HG03066 (cell line): ENCODE results near the gene DDX23.
"Not testable (repeated sequence)": the region's sequence is repeated elsewhere in the genome, so short reads cannot be mapped to it uniquely, and the experiment has no call there.

Source experiments
- ATAC-seq: cut with Tn5 transposase; IDR thresholded peaks from one replicate; pipeline ENCODE4 v1.9.1; 2021; ENCODE audit warnings: low read depth; ENCODE audit not compliant: unreplicated experiment

DDX23 gene

DNA sequence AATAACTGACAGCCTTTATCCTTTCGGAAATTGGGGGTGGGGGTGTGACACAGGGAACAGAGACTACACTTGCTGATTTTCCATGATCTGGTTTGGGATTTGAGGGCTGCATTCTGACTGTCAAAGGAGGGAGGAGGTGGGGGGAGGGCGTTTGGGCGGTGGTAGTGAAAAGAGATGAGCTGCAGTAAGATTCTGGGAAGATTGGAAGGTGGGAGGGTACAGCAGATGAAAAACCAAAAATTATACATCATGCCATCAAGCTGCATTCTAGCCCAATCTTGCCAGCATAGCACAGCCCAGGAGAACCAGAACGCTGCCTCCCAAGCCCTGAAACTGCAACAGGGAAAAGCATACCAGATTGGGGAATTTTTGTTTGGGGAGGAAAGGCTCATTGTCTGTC lies 11.3 kb upstream of the DDX23 start:
- ATAC-seq = no peak

DNA sequence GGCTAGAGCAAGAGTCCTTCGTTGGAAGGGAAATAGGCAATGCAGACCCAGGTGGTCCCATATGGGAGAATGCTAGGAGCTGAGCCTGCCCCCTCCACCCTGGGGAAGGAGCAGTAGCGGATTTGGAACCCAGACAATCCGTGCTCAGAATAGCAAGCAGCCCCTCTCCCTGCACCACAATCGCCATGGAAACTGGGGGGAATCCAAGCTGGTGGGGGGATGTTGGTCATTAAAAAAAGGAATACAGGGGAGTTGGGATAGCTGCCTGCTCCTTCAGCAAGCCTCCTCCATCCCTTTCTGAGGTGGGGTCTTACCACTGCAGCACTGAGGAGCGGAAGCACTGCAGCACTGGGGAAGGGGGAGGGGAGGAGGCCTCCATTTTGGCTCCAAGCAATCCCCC lies 10.8 kb upstream of the DDX23 start:
- no peak for ATAC-seq

DNA sequence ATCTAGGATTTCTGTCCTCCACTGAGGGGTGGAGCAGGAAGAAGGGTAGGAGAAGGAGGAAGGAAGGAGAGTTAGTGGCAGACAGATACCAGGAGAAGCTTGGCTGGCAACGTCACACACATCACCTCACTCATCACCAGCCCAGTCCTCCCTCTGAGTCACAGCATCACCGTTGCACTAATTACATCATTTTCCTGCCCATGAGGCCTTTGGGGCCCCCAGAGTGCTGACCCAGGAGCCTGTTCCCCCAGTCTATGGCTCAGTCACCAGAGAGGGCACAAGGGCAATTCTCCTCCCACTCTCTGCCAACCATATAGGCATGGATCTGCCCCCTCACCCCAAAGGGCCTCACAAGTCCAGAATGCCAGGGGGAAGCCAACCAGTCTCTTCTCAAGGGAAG lies 9.1 kb upstream of the DDX23 start:
- ATAC-seq = no peak

DNA sequence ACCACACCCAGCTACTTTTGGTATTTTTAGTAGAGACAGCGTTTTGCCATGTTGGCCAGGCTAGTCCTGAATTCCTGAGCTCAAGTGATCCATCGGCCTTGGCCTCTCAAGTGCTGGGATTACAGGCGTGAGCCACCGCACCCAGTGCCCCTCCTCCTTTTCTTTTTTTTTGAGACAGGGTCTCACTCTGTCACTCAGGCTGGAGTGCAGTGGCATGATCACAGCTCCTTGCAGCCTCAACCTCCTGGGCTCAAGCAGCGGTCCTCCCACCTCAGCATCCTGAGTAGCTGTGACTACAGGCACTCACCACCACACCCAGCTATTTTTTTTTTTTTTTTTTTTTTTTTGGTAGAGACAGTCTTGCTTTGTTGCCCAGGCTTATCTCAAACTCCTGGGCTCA lies 8.3 kb upstream of the DDX23 start:
- ATAC-seq = not testable (repeated sequence)

DNA sequence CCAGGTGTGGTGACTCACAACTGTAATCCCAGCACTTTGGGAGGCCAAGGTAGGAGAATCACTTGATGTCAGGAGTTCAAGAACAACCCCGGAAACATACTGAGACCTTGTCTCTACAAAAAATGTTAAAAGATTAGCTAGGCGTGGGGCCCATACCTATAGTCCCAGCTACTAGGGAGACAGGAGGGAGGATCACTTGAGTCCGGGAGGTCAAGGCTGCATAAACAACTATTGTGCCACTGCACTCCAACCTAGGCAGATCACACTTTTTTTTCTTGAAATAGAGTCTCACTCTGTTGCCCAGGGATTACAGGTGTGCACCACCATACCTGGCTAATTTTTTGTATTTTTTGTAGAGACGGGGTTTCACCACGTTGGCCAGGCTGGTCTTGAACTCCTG lies 7.6 kb upstream of the DDX23 start:
- no peak for ATAC-seq

DNA sequence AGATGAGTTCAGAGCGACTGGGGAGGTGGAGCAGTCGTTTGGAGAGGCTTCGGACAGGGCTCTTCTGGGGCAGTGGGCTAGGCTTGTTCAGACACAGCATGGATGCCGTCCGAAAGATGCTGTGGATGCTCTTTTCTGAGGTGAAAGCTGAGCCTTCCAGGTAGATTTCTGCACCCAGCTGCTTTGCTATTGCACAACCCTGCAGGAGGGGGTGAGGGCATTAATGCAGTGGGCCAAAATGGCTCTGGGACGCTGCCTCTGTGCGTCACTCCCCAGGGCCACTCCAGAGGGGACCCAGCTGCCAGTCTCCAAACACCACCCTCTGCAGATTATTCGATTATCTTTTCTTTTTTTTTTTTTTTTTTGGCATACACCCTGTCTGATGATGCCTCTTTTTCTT lies 6.1 kb upstream of the DDX23 start:
- no peak for ATAC-seq

DNA sequence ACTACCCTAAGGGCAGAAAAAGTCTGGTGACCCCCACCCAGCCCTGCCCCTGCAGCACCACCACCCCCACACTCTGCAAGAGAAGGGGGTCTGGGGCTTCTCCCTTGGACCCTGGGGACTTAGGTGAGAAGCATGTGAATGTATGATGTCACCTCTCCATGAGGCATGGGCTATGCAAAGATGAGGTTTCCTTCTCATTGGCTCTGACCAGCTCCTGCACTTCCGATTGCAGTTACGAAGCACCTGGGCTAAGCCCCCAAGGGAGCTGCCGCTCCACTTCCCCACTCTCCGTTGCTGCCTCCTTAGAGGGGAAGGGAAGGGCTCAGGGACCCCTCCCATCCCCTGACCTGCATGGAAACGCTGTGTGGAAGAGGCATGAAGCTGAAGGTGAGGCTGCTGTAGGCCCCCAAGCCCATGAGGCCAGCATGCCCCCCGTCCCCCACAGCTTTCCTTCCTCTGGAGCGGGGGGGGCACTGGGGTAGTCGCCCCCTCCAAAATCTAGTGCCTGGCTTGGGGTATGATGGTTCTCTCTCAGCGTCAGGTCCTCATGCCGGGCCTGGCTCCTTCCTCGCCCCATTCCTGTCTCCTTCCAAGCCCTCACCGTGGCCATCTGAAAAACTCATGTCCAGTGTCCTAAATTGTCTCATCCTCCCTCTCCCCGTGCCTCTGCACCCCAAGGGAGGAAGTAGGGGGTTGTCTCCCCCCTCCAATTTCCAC lies 5.5 kb upstream of the DDX23 start:
- no peak for ATAC-seq

DNA sequence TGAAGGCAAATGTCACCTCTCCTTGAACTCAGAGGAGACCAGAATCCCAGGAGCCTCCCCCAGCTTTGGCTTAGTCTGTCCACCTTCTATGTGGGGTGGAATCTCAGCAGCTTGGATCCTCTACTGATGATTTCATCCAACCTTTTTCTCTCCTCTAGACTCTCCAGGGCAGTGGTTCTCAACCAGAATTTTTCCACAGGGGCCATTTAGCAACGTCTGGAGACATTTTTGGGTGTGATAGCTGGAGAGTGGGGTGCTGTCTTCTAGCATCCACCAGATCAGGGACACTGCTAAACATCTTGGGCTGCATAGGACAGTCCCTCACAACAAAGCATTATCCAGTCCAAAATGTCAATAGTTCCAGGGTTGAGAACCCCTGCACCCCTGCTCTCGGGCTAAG lies 4.4 kb upstream of the DDX23 start:
- ATAC-seq = no peak

DNA sequence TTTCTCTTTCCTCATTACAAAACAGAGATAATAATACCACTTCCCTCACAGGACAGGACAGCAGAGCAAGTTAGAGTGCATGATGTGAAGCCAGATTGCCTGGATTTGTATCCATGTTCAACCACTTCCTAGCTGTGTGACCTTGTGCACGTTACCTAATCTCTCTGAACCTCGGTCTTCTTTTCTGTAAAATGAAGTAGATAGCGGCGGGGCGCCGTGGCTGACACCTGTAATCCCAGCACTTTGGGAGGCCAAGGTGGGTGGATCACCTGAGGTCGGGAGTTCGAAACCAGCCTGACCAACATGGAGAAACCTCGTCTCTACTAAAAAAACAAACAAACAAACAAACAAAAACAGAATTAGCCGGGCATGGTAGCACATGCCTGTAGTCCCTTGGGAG lies 3.0 kb upstream of the DDX23 start:
- not testable (repeated sequence) for ATAC-seq

DNA sequence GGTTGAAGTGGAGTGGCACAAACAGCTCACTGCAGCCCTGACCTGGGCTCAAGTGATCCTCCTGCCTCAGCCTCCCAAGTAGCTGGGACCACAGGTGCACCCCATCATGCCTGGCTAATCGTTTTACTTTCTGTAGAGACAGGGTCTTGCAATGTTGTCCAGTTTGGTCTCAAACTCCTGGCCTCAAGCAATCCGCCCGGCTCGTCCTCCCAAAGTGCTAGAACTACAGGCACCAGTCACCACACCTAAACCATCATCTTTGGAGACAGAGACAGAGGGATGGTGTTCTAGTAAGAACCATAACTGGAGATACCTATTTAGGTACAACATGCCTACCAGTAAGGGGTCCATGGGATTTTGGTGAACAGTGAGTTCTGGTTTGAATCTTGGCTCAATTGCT lies 2.5 kb upstream of the DDX23 start:
- ATAC-seq = no peak

DNA sequence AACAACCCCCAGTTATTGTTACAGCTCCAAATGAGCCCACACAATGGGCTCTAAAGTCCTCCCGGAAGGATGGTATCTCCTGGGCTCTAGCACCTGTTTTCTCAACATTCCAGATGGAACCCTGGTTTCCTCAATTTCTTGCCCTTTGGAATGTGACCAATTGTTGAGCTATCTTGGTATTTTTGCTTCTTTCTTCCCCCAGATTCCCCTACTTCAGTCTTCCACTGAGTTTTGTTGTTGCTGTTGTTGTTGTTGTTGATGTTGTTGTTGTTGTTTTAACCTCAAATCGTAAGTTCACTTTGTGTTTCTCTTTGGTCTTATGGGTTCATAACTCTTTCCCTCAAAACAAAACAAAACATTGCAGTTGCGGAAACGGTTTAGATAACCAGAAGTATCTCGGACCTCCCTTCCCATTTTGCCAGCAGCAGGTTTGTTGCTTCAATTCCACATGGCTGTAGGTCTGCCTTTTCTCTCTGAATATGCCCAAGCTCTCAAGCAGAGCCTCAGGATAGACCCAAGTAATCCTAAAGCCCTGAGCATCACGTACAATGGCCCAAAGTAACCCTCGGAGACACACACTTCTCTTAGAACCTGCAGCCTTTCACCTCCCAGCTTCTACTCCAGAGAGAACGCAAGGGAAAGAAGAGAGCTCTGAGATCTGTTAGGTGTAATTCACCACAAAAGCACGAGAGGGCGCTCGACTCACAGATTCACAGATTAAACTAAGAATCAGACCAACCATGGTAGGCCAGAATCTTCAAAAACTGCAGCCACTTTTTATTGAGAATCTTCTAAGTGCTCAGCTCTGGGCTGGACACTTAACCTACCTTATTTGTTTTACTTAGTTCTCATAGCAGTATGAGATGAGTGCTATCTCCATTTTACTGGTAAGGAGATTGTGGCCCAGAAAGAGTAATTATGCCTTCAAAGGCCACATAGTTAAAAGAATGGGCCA lies 1.0 kb upstream of the DDX23 start:
- ATAC-seq = no peak

DNA sequence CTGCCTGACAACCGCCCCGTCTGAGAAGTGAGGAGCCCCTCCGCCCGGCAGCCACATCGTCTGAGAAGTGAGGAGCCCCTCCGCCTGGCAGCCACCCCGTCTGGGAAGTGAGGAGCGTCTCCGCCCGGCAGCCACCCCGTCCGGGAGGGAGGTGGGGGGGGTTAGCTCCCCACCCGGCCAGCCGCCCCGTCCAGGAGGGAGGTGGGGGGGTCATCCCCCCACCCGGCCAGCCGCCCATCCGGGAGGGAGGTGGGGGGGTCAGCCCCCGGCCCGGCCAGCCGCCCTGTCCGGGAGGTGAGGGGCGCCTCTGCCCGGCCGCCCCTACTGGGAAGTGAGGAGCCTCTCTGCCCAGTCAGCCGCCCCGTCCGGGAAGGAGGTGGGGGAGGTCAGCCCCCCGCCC lies 9.9 kb downstream of the DDX23 start:
- ATAC-seq = not testable (repeated sequence)

DNA sequence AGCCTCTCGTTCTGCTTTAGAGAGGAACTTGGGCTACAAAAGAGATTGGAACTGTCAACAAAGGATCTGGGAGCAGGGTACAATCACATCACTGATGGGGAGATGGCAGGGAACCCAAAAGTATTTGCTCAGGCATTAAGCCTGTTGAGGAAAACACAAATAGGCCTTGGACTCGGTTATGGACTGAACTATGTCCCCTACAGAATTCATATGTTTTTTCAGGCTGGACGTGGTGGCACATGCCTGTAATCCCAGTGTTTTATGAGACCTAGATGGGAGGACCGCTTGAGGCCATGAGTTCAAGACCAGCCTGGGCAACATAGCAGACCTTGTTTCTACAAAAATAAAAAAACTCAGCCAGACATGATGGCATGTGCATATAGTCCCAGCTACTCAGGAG lies 13.9 kb downstream of the DDX23 start:
- no peak for ATAC-seq

DNA sequence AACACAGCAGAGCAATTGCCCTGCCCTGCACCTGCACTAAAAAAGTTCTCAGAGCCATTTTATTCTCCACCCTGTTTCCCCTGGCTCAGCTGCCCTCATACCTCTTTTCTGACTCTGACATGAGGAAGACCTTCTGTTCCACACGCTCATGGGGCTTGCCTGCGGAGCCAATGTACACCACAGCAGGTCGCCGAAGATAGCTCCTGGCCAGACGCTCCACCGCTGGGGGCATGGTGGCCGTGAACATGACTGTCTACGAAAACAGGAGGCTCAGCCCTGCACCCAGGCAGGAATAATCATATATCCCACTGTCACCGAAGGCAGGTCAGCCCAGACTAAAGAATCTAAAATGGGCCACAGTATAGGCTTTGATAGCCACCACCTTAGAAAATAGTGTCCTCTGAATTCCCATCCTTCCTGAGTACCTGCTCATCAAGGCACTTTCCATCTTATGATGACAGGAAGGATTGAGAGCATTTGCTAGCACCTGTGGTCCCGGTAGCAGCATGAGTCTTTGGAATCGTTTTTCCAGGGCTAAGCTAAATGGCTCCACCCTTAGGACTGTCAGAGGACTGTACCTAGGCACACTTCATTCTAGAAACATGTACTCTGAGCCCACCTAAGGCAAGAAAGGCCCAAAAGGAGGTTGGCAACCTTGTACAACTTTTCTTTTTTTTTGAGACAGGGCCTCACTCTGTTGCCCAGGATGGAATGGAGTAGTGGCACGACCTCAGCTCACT lies 19.5 kb downstream of the DDX23 start:
- no peak for ATAC-seq

DNA sequence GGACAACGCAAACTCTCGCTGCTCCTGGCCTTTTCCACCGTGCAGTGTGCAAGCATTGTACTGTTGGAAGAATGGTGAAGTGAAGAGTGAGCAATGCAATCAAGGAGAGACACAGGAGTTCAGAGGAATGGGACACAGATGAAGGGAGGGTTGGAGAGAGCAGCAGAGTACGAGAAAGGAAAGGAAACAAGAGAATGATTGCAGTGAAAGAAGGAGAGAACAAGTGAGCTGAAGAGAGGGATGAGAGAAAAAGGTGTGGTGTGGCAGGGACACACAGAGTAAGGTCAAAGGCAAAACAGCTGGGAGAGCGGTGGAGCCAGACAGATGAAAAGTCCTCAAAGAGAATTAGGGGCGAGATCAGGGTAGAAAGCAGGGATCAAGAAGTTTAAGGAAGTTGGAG lies 20.7 kb downstream of the DDX23 start:
- no peak for ATAC-seq

DNA sequence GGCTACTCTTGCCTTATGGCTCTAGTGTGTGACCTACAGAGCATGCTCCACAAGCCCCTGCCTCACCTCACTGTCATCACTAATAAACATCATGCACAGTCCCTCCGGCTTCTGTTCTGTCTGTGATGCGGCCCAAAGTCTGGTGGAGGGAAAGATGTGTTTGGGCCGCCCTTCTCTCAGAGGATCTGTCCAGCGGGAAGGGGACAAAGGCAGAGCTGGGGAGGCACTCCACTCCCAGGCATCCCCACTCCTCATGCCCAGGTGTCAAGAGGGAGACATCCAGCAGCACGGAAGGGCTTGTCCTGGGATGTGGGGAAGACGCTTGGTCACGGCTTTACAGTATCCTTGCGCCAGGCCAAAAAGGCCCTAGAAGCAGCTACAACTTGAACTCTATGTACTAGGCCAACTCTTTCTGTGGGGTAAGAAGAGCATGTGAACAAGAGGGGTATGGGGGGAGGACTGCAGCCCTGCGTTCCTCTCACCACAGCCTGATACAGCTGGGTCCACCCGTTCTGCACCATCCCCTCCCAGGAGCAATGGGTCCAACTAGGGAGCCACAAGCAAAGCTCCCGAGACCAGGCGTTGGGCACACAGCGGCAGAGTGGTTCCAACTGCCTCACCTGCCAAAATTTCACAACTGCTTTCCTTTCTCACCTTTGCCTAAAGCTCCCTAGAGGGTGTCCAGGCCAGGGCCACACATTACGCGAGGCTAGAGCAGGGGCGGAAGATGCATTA lies 23.0 kb downstream of the DDX23 start:
- no peak for ATAC-seq

DNA sequence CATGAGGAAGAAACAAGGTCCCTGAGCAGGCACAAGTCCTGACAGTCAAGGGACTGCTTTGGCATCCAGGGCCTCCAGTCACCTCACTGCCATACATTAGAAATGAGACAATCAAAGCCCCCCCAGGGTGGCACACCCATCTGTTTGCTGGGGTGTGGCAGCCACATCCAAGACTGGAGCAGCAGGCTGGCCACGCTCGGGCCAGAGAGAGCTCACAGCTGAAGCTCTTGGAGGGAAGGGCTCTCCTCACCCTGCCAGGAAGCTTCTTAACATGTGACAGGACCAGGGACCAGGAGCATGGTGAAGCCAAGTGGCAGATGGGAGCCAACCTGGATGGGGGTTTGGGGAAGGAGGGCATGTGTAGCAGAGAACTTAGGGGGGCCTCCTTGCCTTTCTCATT lies 23.7 kb downstream of the DDX23 start:
- ATAC-seq = no peak

DNA sequence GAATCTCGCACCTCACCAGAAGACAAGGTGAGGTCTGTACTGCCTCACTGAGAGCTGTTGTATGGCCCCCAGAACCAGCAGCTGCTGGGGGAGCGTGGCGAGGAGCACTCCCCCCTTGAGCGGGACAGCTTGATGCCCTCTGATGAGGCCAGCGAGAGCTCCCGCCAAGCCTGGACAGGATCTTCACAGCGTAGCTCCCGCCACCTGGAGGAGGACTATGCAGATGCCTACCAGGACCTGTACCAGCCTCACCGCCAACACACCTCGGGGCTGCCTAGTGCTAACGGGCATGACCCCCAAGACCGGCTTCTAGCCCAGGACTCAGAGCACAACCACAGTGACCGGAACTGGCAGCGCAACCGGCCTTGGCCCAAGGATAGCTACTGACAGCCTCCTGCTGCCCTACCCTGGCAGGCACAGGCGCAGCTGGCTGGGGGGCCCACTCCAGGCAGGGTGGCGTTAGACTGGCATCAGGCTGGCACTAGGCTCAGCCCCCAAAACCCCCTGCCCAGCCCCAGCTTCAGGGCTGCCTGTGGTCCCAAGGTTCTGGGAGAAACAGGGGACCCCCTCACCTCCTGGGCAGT lies 24.4 kb downstream of the DDX23 start:
- ATAC-seq = no peak

DNA sequence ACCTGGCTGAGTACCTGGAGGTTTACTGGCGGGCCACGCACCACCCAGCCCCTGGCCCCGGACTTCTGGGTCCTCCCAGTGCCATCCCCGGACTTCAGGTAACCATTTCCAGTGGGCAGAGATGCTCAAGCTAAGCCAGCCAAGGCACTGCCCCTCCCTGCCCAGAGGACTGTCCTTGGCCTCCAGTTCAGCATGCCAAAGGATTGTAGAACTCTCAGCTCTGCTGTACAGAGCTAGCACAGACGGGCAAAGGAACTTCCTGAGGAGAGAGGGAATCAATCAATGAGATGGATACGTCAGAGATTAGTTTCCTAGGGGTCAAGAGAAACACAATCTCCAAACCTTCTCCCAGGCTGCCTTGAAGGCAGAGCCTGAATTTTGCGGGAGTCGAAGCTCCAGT lies 24.9 kb downstream of the DDX23 start:
- ATAC-seq = no peak

DNA sequence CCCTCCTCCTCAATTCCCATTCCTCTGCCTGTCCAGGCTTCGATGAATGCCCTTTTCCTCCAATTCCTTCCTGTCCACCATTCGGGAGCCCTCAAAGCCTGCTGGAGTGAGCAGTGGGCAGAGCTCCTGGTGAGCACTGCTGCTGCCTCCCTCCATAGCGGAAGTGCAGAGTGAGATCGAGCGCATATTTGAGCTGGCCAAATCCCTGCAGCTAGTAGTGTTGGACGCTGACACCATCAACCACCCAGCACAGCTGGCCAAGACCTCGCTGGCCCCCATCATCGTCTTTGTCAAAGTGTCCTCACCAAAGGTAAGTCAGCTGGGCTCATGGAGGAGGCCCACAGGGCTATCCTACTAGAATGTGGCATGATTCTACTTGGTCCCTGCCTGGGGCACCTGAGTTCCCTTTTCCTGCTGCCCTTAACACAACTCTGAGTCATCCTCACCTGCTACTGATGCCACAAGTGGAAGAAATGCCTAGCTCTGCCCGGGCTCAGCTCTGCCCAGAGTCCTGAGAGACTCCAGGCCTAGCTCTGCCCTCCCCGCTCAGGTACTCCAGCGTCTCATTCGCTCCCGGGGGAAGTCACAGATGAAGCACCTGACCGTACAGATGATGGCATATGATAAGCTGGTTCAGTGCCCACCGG lies 25.6 kb downstream of the DDX23 start:
- no peak for ATAC-seq
